Stimulated activated CD4-positive, alpha-beta T cell treated with anti-CD3 and anti-CD28 coated beads, Interleukin-12 subunit alpha, Interleukin-12 subunit beta, amount 100 ng/mL, for 24 hours (primary cell): Measurements from ENCODE around the gene GIT1.

Source experiments
- DNase-seq, 2 experiments: peaks; one replicate each; pipeline ENCODE4 v3.0.0-alpha.2; 2020; ENCODE audit warnings: low read depth in 2 of 2

Gene GIT1, protein sequence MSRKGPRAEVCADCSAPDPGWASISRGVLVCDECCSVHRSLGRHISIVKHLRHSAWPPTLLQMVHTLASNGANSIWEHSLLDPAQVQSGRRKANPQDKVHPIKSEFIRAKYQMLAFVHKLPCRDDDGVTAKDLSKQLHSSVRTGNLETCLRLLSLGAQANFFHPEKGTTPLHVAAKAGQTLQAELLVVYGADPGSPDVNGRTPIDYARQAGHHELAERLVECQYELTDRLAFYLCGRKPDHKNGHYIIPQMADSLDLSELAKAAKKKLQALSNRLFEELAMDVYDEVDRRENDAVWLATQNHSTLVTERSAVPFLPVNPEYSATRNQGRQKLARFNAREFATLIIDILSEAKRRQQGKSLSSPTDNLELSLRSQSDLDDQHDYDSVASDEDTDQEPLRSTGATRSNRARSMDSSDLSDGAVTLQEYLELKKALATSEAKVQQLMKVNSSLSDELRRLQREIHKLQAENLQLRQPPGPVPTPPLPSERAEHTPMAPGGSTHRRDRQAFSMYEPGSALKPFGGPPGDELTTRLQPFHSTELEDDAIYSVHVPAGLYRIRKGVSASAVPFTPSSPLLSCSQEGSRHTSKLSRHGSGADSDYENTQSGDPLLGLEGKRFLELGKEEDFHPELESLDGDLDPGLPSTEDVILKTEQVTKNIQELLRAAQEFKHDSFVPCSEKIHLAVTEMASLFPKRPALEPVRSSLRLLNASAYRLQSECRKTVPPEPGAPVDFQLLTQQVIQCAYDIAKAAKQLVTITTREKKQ

DNA sequence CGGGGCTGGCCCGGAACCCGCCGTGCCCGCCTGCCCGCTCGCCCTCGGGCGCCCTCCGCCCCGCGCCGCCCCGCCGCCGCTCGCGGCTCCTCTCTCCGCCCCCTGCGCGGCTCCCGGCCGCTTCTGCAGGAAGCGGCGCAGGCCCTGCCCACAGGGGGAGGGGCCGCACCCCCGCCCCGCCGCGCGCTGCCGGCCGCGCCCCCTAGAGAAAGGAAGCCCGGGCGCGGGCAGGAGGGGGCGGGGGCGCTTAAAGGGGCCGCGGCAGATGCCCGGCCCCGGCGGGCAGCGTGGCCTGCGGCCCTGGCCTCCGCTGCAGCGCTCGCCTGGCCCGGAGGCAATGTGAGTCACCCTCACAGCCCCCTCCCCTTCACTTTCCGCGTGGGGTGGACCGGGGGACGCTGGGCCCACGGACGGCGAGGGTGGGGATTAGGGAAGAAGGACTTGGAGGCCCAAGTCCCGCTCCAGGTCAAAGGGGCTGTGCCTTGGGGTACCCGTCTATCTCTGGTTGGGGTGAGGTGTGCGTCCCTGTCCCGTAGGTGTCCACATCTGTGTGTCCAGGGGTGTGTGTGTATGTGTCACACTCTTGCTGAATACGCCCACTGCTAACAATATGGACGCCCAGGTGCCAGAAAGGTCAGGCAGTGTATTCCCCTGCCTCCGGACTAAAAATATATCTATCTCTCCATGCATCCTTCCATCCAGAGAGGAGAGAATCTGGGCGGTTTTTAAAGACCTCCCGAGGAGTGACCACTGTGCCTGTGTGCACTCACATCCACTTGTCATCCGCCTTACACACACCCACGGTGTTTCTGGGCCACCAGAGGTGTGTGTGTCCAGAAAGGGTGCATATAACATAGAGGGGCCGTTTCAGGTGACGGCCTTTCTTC is at the start of gene GIT1:
GIT1 (minus strand) TSS at position 125 of the 887 bp plus-strand sequence. CDS start 270 bp downstream, outside the sequence.
- peak; percentile 65 to 73 for DNase-seq

- no peak for DNase-seq
Observed at GRCh38 chr17:29633886-29634285, 44.4 kb upstream of the GIT1 start.

DNA sequence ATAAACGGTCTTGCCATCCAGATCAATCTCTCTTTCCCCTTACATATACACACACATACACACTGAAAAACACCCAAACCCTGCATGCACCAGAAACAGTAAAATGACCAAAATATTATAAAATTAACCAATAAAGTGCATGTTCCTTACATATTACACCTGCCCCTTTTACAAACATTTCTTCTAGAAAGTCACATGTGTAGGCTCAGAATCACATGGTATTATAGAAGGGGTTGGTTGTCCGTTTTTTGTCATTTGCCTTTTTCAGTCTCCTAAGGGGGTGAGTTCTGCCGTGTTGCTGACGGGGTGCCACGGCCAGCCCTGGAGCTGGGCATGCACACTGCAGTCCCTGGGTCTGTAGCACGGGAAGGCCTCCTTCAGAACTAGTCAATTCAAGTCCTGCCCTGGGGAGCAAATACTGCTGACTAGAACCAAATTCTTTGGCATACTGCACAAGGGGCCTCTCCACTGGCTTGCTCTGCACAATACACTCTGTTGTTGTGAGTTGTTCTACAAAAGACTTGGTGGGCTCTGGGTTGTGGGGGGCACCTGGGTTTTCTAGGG is 41.3 kb upstream of the GIT1 start:
- no peak for DNase-seq

DNA sequence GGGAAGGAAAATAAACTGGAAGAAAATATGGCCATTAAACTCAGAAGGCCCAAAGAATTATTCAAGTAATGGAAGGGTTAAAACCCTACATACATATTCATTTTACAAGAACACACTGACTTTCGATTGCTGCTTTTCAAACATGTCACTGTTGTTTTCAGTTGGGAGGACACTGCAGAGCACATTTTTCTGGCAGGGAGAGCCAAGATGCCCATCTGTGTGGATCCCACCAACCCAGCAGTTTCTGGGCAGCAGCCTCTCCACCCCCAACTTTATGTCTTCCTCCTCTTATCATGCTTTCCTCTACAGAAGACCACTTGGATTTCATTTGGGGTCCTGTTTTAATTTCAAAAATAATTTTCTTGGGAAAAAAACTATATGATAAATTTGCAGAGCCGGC is 40.4 kb upstream of the GIT1 start:
- no peak for DNase-seq

GRCh38 chr17:29628644-29629043 is 39.2 kb upstream of the GIT1 start:
- no peak for DNase-seq

- no peak for DNase-seq
Observed at GRCh38 chr17:29627951-29628350, 38.5 kb upstream of the GIT1 start.

DNA sequence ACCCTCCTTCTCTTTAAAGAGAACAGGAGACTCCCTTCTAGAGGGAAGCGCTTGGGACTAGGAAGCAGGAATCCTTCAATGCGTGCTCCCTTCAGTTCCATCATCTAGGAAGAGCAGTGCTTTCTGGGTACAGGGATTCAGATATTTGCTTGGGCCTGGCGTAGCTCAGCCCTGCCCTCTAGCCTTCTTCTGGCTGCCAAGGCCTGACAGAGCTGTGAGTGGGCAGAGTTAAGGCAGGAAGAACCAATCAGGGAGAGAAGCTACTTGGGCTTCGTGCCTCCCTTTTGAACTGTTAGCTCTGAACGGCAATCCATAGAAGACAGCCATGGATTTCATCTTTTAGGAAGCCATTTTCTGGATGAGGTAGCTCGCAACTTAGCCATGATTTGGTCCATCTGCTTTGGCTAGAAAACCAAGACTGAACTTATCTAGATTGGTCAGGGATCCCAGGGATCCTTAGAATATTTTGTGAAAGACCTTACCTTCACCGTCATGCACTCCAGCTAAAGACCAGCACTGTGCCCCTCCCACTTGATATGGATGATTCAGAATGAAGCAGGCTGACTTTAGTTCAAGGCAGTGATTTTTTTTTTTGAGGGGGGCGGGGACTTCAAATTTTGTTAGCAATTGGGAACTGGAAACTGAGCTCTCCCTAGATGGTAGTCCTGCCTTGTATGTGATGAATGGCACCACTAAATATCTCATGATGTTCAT is 35.7 kb upstream of the GIT1 start:
- no peak for DNase-seq

DNA sequence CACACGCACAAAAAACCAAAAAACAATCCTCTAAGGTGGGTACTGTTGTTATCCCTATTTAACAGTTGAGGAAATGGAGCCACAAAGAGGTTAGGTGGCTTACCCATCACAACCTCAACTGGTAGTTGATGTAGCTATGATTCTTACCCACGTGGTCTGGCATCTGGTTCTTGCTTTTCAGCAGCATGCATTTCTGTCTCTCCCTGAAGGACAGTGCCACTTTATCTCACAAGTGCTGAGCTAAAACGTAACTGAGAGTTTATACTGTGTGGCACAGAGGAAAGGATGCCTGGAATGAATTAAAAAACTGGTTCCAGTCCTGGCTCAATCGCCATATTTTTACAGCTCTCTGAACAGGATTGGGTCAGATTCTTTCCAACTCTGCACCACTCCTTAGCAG is 35.1 kb upstream of the GIT1 start:
- DNase-seq = no peak

DNA sequence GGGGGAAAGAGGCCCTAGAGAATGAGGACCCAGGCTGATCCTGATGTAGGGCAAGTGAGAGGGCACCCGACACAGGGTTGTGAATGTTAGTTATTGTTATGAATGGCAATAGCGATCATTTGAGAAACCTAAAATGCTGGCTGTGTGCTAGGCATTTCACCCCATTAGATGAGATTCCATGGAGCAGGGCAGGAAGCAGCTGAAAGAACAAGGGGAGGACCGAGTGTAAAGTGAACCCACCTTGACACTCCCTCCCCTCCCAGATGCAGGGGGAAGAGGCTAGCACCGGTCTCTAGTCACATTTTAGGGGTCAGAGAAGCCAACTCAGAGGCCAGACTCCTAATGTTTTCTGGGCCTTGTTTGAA is 33.8 kb upstream of the GIT1 start:
- no peak for DNase-seq

GRCh38 chr17:29622337-29623282 is 33.2 kb upstream of the GIT1 start, which contains the start of gene CORO6:
TSS of gene CORO6 (minus strand) at chr17:29622912. CDS start at chr17:29621421, 1,491 bp downstream.
- DNase-seq = peak; percentile 46 to 66

DNA sequence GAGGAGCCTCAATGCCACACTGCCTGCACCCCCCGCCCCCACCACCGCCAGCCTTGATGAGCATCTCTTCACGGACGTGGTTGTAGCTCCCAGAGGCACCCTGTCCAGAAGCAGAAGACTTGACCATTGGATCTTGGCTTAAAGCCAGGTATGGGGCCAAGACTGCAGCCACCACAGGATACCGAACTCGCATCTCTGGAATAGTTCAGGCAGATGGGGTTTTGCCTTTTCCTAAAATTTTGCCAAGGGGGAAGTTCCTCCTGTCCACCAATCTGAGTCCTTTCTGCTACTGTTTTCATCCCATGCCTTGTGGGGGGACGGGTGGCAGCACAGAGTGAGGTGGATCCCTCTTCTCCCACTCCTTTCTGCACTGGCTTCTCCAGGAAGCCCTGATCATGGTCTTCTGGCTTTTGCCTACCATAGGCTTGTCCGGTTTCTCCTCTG is 32.3 kb upstream of the GIT1 start:
- no peak for DNase-seq

DNA sequence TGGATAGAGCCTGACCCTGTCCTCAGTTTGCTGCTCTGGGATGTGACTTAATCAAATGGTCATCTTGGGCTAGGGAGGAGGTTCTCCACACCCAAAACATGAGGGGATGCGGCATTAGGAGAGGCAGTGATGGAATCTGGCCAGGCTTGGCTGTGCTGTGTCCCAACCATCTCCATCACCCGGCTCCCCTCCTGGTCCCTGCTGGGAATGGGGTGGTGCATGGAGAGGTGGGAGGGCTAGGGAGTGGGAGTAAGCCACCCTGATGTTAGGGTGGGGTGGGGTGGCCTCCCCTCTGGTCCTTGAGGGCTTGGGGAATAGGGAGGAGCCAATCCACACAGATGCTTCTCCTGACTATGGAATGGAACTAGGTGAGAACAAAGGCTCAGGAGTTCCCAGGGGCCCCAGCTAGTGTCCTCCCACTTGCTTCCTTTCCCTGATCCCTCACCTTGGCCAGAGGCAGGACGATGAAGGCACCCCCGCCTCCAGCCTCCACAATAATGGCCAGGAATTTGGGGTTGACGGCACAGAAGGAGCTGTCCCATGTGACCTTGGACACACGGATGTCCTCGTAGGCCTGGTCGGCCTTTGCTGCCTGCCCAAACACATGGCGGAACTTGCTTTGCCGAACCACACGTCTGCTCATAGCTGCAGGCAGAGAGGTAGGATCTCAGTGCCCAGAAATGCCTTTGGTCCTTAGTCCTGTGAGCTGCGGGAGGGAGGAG is 31.5 kb upstream of the GIT1 start:
- DNase-seq = no peak

DNA sequence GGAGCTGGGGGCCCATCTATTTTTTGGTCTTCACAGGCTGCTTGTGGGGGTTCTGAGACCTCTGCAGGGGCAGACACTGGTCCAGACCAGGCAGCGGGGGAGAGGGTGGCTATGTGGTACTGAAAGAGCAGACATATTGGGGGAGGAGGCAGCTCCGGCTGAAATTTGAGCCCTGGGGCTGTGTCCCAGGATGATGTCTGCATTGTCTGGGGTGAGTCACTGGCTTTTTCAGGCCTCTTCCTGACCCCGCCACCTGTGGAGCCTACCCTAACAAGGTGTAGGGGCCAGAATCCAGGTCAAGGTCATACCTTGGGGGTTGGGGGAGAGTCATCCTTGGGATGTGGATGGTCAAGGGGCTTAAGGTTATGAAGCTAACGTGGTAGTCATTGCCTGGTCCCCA is 30.8 kb upstream of the GIT1 start:
- no peak for DNase-seq

DNA sequence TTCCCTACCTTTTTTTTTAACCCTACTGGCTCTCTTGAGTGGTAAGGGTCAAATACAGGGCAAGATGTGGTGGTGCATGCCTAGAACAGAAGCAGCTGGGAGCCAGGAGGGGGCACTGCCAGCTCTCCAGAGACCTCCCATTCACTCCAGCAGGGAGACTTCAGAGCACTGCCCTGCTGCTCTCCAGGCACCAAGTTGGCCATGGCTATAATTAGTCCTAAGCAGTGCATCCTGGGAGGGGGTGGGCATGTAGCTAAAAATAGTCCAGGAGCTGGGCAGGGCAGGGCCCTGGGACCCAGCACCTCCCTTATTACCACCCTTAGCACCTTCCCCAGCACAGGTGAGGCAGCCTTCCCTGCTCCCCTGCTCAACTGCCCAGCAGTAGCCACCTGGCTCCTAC is 29.8 kb upstream of the GIT1 start:
- no peak for DNase-seq

GRCh38 chr17:29618272-29619065 is 29.0 kb upstream of the GIT1 start:
- DNase-seq = no peak

DNA sequence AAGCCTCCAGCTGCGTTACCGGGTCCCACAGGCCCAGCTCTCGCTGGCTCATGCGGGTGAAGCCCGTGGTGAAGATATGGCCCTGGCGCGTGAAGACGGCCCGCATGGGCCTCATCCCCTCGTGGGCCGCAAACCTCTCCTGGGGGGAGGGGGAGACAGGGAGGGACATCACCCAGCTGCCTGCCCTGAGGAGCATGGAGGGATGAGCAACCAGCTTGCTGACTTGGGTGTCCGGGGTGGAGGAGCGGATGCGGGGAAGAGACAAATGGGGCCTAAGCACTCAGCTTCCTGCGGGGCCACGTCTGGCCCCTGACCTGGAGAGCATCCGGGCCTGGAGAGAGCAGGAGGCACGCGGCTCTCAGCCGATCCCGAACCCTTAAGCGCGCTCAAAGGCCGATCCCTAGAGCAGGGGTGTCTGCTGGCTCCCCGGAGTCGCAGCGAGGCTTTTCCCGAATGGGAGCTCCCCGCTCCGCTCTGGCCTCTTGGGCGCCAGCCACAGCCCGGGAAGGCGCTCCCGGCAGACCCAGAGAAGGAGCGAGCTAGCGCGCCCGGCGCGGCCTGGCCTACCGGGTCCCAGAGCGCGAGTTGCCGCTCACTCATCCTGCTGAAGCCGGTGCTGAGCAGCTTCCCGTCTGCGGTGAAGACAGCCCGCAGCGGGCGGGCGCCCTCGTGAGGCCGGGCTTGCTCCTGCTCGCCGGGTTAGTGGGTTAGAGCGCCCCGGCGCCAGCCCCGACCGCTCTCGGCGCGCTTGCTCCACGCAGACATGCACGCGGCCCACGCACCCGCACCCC is 28.2 kb upstream of the GIT1 start:
- DNase-seq = peak; percentile 79 to 83

GRCh38 chr17:29617125-29617480 is 27.7 kb upstream of the GIT1 start:
- DNase-seq = peak; percentile 88 to 94
